HG03175 (cell line): Measurements from ENCODE around the gene SLC26A6.

ENCODE experiments used
- ATAC-seq: cut with Tn5 transposase; IDR thresholded peaks from one replicate; pipeline ENCODE4 v1.9.1; 2021; ENCODE audit warnings: mild to moderate bottlenecking, moderate library complexity; ENCODE audit not compliant: unreplicated experiment

SLC26A6 gene

GRCh38 chr3:48581621-48582481 is 53.4 kb downstream of the SLC26A6 start:
- ATAC-seq, result no peak

GRCh38 chr3:48576647-48577046 is 58.6 kb downstream of the SLC26A6 start:
- ATAC-seq, result no peak
